Cardiac fibroblast (primary cell): ENCODE data around the gene KCNF1.

Experiments used
- DNase-seq, 2 donors: peaks; one replicate each; pipeline versions ENCODE4 v3.0.0 to v3.0.0-alpha.2; 2010; ENCODE audit warnings: low read depth in 2 of 2
- H3K4me3 ChIP-seq, 2 donors: replicated peaks in 1 of 2; 1 replicate in 1 of 2; 2 replicates in 1 of 2; pipeline ENCODE4 v1.5.1; 2011; ENCODE audit warnings: low read depth in 2 of 2, low read length in 2 of 2, mild to moderate bottlenecking in 2 of 2, moderate library complexity in 1 of 2
- TF ChIP-seq, protein P1 (sequence below): IDR thresholded peaks from one replicate; pipeline ENCODE4 v1.5.1; 2011; ENCODE audit warnings: low read depth, mild to moderate bottlenecking, low read length, inconsistent platforms

KCNF1 gene

DNA sequence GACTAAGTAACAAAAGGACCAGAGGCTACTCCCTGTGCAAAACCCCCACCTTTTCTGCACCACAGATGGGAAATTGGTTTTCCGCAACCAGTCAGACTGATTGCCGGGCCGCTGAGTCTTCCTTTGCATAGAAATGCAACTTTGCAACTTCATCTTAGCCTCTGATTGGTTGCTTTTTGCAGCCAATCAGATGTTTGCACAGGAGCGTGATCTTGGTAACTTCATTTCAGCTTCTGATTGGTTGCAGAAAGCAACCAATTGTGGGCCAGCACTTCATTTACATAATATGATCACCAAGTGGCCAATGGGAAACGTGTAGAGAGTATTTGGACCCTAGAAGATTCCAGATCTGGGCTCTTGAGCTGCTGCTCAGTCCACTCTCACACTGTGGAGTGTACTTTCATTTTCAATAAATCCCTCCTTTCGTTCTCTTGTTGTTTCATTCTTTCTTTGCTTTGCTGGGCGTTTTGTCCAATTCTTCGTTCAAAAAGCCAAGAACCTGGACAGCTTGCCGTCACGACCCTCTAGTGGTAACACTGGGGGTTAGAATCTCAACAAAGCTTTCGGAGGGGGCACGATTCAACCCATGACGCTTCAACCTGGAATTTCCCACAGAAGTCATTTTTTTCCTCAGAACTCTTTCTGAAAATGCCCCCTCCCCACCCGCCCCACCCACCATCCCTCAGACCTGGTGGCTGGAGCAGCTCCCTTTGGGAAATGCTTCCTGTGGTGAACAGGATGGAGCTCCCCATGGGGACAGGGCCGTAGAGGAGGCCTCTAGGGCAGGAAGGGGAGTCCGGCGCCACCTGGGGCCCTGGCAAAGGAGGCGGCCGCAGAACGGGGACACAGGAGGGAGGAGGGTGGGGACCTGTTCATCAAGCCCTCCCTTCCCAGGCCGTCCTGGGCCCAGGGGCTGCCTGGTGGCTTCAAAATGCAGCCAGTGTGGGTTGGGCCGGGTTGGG is 31.8 kb upstream of the KCNF1 start:
- TF ChIP-seq, protein P1, sequence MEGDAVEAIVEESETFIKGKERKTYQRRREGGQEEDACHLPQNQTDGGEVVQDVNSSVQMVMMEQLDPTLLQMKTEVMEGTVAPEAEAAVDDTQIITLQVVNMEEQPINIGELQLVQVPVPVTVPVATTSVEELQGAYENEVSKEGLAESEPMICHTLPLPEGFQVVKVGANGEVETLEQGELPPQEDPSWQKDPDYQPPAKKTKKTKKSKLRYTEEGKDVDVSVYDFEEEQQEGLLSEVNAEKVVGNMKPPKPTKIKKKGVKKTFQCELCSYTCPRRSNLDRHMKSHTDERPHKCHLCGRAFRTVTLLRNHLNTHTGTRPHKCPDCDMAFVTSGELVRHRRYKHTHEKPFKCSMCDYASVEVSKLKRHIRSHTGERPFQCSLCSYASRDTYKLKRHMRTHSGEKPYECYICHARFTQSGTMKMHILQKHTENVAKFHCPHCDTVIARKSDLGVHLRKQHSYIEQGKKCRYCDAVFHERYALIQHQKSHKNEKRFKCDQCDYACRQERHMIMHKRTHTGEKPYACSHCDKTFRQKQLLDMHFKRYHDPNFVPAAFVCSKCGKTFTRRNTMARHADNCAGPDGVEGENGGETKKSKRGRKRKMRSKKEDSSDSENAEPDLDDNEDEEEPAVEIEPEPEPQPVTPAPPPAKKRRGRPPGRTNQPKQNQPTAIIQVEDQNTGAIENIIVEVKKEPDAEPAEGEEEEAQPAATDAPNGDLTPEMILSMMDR = no peak
- no peak for DNase-seq
- H3K4me3 ChIP-seq = no peak overlapping the region

DNA sequence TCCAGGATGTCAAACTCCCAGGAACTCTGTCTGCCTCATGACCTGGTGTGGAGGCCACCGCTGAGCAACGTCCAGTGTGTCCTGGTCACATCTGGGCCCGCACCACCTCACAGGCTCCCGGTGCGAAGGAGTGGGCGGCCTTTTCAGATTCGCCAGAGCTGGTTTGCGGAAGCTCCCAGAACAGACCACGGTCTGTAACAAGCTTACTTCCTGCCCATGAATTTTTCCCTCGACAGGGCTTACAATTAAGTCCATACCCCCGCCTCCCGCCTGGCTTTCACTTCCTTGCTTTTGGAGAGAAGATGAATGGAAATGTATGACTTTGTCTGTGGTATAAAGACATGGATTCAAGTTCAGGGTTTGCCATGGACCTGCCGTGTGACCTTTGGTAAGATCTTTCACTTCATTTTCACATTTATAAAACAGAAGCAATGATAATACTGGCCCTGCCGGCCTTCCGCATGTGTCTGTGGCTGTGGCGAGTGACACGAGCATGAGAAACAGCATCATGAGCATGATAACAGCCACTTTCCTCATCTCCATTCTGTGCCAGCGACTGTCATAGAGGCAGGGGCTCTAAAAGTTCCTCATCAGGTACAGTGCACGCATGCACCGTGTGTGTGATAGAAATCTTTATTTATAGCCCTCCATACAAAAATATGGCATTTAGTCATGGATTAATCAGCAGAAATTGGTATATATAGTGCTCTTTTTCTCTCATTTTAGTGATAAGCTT is 31.0 kb upstream of the KCNF1 start:
- TF ChIP-seq, protein P1 = no peak
- no peak for DNase-seq
- no peak overlapping the region for H3K4me3 ChIP-seq

DNA sequence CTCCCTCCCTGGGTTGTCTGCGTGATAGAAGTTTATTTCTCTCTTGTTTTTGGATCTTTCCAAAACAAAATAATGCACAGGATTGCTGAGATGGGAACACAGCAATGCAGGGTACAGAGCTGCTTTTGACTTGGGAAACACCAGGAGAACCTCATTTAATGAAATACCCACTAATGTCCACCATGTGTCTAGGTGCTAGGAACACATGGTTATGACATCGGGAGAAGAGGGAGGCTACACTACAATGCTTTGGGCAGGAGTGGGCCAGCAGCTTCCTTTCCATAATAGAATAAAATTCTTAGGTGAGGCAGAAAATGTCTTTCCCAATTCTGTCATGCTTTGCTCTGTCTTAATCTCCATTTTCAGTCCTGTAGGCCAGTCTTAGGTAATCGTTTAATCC is 29.2 kb upstream of the KCNF1 start:
- TF ChIP-seq, protein P1 = no peak
- H3K4me3 ChIP-seq = no peak overlapping the region
- no peak for DNase-seq

DNA sequence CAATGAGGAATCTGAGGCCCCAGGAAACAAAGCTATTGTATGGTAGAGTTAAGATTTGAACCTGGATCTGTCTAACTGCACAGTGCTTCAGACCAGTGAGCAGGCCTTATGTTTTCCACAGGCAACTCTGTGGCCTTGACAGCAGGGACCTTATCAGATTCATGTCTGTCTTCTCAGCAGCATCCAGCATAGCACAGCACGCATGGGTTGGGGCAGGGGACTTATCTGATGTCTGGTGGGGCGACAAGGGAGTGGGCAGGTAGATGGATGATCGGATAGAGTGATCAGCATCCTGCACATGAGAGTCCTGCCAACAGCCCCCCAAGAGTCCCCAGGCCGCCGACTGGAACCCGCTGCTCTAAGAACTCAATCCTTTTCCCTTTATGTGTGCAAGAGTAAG is 28.7 kb upstream of the KCNF1 start:
- no peak for DNase-seq
- TF ChIP-seq, protein P1 = no peak
- H3K4me3 ChIP-seq = no peak overlapping the region

DNA sequence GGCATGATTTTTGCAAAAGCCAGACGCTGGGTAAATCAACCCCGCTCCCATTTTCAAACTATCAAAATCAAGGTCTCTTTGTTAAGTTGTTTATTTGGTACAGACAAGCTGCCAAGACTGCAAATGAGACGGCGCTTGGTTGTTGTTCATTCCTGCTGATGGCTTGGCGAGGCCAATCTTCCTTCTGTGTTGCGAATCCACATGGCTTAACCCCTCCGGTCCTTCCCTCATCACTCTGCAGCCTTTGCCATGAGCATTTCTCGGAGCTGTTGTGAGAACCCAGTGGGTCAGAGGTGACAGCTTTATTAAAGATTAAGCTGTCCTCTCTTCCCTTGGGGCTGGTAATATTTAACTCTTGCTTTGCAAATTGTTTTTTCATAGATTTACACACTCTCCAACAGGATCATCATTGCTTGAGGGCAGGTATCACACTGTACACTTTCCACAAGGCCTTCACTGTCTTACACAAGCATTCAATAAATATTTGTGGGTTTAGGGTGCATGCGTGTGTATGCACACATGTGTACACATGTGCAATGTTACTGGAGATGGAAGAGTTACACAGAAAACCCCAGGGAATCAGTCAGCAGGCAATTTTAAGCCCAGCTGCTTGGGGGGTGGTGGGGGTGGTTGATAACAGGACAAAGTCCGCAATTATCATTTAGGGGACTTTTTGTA is 27.8 kb upstream of the KCNF1 start:
- DNase-seq = no peak
- no peak overlapping the region for H3K4me3 ChIP-seq
- TF ChIP-seq, protein P1 = no peak

DNA sequence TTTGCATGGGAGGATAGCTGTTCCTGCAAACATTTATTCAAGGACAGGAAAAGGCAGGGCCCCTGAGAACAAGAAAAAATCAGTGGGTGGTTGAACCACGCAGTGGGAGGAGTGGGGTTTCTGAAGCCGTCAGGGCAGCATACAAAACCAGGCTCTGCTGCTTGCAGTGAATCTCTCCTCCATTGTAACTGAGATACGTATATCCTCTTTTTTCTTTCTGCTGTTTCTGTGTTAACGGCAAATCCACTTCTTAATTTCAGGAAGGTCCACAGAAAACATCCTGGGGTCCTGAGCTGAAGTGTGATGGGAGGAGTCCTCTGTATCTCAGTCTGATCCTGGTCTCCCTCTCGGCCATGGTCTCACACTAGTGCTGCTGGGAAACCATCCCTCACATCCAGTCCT is 27.2 kb upstream of the KCNF1 start:
- TF ChIP-seq, protein P1 = no peak
- no peak overlapping the region for H3K4me3 ChIP-seq
- no peak for DNase-seq
